WI38 (cell line): ENCODE measurements around the gene TLE6.
A peak's percentile ranks its signal among the peaks of the same experiment; 100 is the strongest.
"Not testable (repeated sequence)": the region's sequence is repeated elsewhere in the genome, so short reads cannot be mapped to it uniquely, and the experiment has no call there.

ENCODE experiments used
- H3K4me3 ChIP-seq: 2 replicates; pipeline ENCODE4 v1.5.1; 2011; ENCODE audit warnings: low read depth, mild to moderate bottlenecking, control low read depth, low read length
- CTCF ChIP-seq: IDR thresholded peaks from 2 replicates; pipeline ENCODE4 v1.5.1; 2012; ENCODE audit warnings: low read depth, mild to moderate bottlenecking, control low read depth, low read length

Gene TLE6

DNA sequence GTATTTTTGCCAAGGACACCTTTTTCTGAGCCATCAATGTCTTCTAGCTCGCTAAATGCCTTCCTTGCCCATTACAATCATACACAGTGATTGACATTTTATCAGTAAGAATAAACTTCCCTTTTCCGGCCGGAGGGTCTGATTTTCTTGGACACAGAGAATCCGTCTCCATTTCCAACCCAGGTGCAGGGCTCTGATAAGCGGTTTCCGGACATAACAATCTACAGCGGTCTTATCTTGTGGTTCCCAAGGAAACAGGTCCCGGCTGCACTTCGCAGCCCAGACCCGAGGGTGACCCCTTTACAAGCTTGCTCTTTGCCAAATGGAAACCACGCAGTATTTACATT lies 27.5 kb upstream of the TLE6 start:
- no peak for TF ChIP-seq CTCF
- peak overlapping the region; percentile 98 for H3K4me3 ChIP-seq

DNA sequence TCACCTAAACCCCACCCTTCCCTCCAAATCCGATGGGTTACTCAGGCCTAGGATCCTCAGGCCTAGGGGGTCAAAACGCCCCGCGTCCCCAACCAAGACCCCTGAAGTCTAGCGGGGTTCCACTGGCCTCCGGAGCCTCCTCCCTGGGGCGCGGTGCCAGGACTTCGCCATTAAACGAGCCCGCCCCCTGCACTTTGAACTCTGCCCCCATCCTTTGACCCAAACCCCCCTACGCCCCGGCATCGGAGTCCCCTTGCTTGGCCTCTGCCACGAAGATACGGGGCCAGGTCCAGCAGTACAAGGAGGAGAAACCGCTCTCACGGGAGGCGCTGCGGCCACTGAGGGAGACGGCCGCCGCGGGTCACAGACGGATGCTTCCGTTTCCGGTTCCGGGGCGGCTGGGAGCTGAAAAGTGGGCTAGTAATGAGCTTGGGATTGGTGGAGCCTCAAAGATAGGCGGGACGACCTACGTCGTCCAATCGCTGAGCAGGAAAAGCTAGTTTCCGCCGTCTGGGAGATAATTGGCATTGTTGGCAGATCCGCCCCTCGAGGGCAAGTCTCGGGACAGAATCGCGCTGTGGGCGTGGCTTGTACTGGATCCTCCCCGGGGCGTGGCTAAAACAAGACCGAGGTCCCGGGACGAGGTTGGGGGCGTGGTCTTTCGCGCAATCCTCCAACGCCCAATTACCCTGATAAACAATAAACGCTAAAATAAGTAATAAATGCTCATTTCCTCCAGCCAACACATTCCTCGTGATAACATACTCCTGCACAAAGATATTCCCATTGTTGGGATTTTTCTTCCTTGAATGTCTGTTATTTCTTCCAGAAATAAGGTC lies 26.9 kb upstream of the TLE6 start:
- H3K4me3 ChIP-seq = peak overlapping the region; percentile 98
- TF ChIP-seq CTCF = no peak

- H3K4me3 ChIP-seq = peak overlapping the region; percentile 20; the same call in 1 of the 2 replicates
- no peak for TF ChIP-seq CTCF
Measured at GRCh38 chr19:2952953-2953481, 24.3 kb upstream of the TLE6 start.

DNA sequence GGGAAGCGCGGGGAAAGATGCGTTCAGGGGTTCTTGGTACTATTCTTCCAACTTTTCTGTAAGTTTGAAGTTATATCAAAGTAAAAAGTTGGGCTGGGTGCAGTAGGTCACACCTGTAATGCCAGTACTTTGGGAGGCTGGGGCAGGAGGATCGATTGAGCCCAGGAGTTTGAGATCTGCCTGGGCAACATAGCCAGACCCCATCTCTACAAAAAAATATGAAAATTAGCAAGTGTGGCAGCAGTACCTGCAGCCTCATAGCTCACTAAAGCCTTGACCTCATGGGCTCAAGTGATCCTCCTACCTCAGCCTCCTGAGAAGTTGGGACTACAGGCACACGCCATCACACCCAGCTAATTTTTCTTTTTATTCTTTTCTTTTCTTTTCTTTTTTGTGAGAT lies 20.2 kb upstream of the TLE6 start:
- H3K4me3 ChIP-seq = no peak overlapping the region
- TF ChIP-seq CTCF = no peak

DNA sequence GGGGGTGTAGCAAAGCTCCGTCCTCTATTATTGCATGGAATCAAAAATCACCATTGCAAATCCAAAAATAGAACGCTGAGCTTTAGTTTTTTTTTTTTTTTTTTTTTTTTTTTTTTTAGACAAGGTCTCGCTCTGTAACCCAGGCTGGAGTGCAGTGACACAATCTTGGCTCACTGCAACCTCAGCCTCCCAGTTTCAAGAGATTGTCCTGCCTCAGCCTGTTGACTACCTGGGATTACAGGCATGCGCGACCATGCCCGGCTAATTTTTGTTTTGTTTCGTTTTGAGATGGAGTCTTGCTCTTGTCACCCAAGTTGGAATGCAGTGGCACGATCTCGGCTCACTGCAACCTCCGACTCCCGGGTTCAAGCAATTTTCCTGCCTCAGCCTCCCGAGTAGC lies 17.2 kb upstream of the TLE6 start:
- H3K4me3 ChIP-seq = no peak overlapping the region
- no peak for TF ChIP-seq CTCF

DNA sequence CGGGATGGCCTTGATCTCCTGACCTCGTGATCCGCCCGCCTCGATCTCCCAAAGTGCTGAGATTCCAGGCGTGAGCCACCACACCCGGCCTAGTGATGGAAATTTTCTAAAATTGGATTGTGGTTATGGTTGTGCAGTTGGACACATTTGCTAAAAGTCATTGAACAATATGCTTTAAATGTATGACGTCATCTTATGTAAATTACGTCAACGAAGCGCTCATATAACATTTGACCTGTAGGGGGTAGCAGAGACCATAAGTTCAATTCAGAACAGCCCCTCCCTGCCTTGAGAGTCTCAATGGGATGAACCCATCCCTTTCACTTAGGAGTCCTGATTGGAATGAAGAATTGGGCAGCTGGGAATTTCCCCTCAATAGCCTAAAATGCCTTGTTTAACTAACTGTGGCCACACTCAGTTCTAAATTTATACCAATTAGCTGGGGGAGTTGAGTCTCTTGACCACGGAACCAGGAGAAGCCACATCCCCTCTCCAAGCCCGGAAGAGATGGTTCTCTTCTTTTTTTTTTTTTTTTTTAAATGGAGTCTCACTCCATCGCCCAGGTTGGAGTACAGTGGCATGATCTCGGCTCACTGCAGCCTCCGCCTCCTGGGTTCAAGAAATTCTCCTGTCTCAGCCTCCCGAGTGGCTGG lies 15.2 kb upstream of the TLE6 start:
- peak; percentile 33 for TF ChIP-seq CTCF
- H3K4me3 ChIP-seq = no peak overlapping the region

DNA sequence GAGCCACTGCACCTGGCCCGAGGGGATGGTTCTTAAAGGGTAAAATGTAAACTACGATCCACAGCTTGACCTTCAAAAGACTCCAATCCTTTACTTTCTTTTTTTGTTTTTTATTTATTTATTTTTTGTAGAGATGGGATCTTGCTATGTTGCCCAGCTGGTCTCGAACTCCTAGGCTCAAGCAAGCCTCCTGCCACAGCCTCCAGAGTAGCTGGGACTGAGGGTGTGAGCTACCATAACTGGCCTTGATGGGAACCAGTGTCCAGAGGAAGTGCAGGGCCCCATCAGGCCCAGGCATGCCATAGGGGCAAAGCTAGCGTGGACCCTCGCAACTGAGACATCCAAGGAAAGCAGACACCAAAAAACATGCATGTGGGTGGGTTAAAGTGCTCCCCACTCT lies 14.2 kb upstream of the TLE6 start:
- TF ChIP-seq CTCF = no peak
- H3K4me3 ChIP-seq = no peak overlapping the region

- H3K4me3 ChIP-seq = not testable (repeated sequence)
Measured at GRCh38 chr19:2963631-2964030, 13.7 kb upstream of the TLE6 start.
